ENCODE results near the gene HNRNPF.

Gene HNRNPF

DNA sequence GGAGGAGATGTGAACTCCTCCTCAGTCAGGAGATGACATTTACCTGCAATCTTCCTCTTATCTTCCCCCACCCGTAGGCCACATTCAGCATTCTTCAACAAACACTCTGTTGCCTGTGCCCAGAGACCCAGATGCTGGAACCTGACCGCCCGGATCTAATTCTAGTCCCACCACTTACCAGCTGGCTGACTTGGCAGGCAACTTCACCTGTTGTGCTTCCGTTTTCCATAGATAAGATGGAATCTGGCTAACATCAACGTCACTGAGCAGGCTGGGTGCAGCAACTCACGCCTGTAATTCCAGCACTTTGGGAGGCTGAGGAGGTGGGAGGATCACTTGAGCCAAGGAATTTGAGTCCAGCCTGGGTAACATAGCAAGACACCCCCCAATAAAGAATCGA is 58.8 kb downstream of the HNRNPF start:
- no peak overlapping the region for H3K4me2 ChIP-seq (ENCODE audit: low read depth, low read length, poor library complexity, severe bottlenecking)
- H3K27ac ChIP-seq (ENCODE audit: low read depth, low read length) = no peak overlapping the region

DNA sequence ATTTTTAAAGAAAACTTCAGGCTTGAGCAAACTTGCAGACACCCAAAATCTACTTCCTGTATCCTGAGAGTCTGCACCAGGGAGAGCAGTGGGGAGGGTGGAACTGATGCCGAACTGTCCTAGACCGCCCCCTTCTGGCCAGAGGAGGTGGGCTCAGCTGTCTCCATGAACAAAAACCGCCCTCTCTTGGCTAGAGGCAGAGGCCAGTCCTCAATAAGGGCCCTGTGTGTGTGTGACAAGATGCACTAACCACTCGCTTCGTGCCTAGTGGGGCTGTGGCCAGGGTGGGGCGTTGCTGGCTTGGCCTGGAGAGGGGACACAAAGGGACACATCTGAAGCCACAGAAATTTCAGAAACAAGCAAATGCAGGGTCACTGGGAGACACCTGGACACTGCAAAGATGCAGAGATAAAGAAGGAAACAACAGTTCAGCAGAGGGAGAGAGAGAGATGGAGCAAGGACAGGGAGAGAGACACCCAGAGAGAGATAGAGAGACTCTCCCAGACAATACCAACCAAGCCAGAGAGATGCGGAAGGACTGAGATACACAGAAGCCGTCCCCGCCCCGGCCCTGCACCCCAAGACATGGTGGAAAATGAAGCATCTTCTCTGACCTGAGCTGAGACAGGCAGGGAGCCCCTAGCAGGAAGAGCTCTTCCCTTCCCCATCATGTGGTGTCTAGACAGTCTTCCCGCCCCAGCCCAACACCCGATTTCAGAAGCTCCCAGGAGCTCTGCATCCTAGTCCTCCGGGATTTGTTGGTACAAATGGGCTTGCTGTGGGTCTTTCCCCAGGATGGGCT is 60.3 kb downstream of the HNRNPF start:
- Histone ChIP-seq H3K9me2 (replicated peaks; ENCODE audit: insufficient read depth, low read length) (no peaks in the 10 kb centered on the region), H4K20me1 (ENCODE audit: low read depth, low read length) (no peaks in the 10 kb centered on the region), H3K27me3 (ENCODE audit: low read length) (no peaks in the 10 kb centered on the region), H3F3A (ENCODE audit: insufficient read depth) (no peaks in the 10 kb centered on the region), H3K9ac (ENCODE audit: low read length) (no peak overlapping the region), H3K4me2 (ENCODE audit: low read depth, low read length, poor library complexity, severe bottlenecking) (no peak overlapping the region), H3K36me3 (ENCODE audit: low read length) (no peaks in the 10 kb centered on the region), H3K4me3 (ENCODE audit: insufficient read depth, low read length, poor library complexity, severe bottlenecking) (no peak overlapping the region), H3K9me3 (ENCODE audit: insufficient read depth, low read length) (no peaks in the 10 kb centered on the region), H3K79me2 (ENCODE audit: insufficient read depth, low read length) (no peaks in the 10 kb centered on the region), H2AFZ (ENCODE audit: low read depth, low read length, severe bottlenecking) (peak overlapping the region; percentile 96), H3K27ac (ENCODE audit: low read depth, low read length) (no peak overlapping the region)
- no peak for TF ChIP-seq EZH2phosphoT487 (conservative IDR thresholded peaks at IDR 0.05; ENCODE audit: low read length)
- TF ChIP-seq, protein P1, sequence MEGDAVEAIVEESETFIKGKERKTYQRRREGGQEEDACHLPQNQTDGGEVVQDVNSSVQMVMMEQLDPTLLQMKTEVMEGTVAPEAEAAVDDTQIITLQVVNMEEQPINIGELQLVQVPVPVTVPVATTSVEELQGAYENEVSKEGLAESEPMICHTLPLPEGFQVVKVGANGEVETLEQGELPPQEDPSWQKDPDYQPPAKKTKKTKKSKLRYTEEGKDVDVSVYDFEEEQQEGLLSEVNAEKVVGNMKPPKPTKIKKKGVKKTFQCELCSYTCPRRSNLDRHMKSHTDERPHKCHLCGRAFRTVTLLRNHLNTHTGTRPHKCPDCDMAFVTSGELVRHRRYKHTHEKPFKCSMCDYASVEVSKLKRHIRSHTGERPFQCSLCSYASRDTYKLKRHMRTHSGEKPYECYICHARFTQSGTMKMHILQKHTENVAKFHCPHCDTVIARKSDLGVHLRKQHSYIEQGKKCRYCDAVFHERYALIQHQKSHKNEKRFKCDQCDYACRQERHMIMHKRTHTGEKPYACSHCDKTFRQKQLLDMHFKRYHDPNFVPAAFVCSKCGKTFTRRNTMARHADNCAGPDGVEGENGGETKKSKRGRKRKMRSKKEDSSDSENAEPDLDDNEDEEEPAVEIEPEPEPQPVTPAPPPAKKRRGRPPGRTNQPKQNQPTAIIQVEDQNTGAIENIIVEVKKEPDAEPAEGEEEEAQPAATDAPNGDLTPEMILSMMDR (IDR thresholded peaks at IDR 0.05; ENCODE audit: insufficient read depth, low read length, poor library complexity, severe bottlenecking) = peak; percentile 96

More for the DNA sequence above, 58.8 kb downstream of the HNRNPF start:
- Histone ChIP-seq H3F3A (ENCODE audit: insufficient read depth) (no peaks in the 10 kb centered on the region), H3K9ac (ENCODE audit: low read length) (no peak overlapping the region), H3K9me3 (ENCODE audit: insufficient read depth, low read length) (no peaks in the 10 kb centered on the region), H2AFZ (ENCODE audit: low read depth, low read length, severe bottlenecking) (no peak overlapping the region), H3K27me3 (ENCODE audit: low read length) (no peaks in the 10 kb centered on the region), H3K36me3 (ENCODE audit: low read length) (no peaks in the 10 kb centered on the region), H4K20me1 (ENCODE audit: low read depth, low read length) (no peaks in the 10 kb centered on the region), H3K79me2 (ENCODE audit: insufficient read depth, low read length) (no peaks in the 10 kb centered on the region), H3K9me2 (replicated peaks; ENCODE audit: insufficient read depth, low read length) (no peaks in the 10 kb centered on the region), H3K4me3 (ENCODE audit: insufficient read depth, low read length, poor library complexity, severe bottlenecking) (no peak overlapping the region)
- TF ChIP-seq, protein P1 (IDR thresholded peaks at IDR 0.05; ENCODE audit: insufficient read depth, low read length, poor library complexity, severe bottlenecking) = no peak
- TF ChIP-seq EZH2phosphoT487 (conservative IDR thresholded peaks at IDR 0.05; ENCODE audit: low read length) = no peak

DNA sequence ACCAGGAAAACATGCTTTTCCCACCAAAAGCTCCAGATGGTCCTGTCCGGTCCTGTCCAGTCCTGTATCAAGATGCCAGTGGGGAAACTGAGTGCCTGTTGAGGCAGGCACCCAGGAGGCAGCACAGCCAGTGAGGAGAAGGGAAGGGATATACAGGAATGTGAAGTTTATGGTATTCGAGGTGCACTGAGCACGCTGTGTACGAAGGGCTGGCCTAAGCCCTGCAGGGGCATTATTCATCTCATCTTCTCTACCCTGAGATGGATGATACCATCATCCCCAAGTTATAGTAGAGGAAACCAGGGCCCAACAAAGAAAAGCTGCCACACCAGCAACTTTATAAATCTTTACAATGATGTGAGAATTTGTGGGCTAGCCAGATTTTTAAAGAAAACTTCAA is 61.0 kb downstream of the HNRNPF start:
- Histone ChIP-seq H3K9me3 (ENCODE audit: insufficient read depth, low read length) (no peaks in the 10 kb centered on the region), H3K79me2 (ENCODE audit: insufficient read depth, low read length) (no peaks in the 10 kb centered on the region), H2AFZ (ENCODE audit: low read depth, low read length, severe bottlenecking) (peak overlapping the region; percentile 96), H4K20me1 (ENCODE audit: low read depth, low read length) (no peaks in the 10 kb centered on the region), H3K9ac (ENCODE audit: low read length) (no peak overlapping the region), H3K4me2 (ENCODE audit: low read depth, low read length, poor library complexity, severe bottlenecking) (no peak overlapping the region), H3K4me3 (ENCODE audit: insufficient read depth, low read length, poor library complexity, severe bottlenecking) (no peak overlapping the region), H3K27ac (ENCODE audit: low read depth, low read length) (no peak overlapping the region), H3K36me3 (ENCODE audit: low read length) (no peaks in the 10 kb centered on the region), H3K9me2 (replicated peaks; ENCODE audit: insufficient read depth, low read length) (no peaks in the 10 kb centered on the region), H3K27me3 (ENCODE audit: low read length) (no peaks in the 10 kb centered on the region), H3F3A (ENCODE audit: insufficient read depth) (no peaks in the 10 kb centered on the region)
- no peak for TF ChIP-seq EZH2phosphoT487 (conservative IDR thresholded peaks at IDR 0.05; ENCODE audit: low read length)
- TF ChIP-seq, protein P1 (IDR thresholded peaks at IDR 0.05; ENCODE audit: insufficient read depth, low read length, poor library complexity, severe bottlenecking) = no peak
